ENCODE data around the gene TENM4.
"Not testable (repeated sequence)": the region's sequence is repeated elsewhere in the genome, so short reads cannot be mapped to it uniquely, and the experiment has no call there.

The TENM4 gene

GRCh38 chr11:79208126-79208525 is 232.7 kb downstream of the TENM4 start:
- no peak for DNase-seq (ENCODE audit: low read depth)

GRCh38 chr11:79206951-79207350 is 233.9 kb downstream of the TENM4 start:
- no peak for DNase-seq (ENCODE audit: low read depth)

- no peak for DNase-seq (ENCODE audit: low read depth)
Measured at GRCh38 chr11:79205786-79206185, 235.0 kb downstream of the TENM4 start.

GRCh38 chr11:79201677-79202347 is 239.0 kb downstream of the TENM4 start:
- no peak for DNase-seq (ENCODE audit: low read depth)

GRCh38 chr11:79200398-79201070 is 240.3 kb downstream of the TENM4 start:
- DNase-seq (ENCODE audit: low read depth): no peak

- no peak for DNase-seq (ENCODE audit: low read depth)
Measured at GRCh38 chr11:79199729-79200354, 241.0 kb downstream of the TENM4 start.

GRCh38 chr11:79198898-79199250 is 242.0 kb downstream of the TENM4 start:
- DNase-seq (ENCODE audit: low read depth): no peak

- no peak for DNase-seq (ENCODE audit: low read depth)
Measured at GRCh38 chr11:79198203-79198897, 242.5 kb downstream of the TENM4 start.

- no peak for DNase-seq (ENCODE audit: low read depth)
Measured at GRCh38 chr11:79196950-79197349, 243.9 kb downstream of the TENM4 start.

- no peak for DNase-seq (ENCODE audit: low read depth)
Measured at GRCh38 chr11:79195209-79195608, 245.6 kb downstream of the TENM4 start.

- DNase-seq (ENCODE audit: low read depth): no peak
Measured at GRCh38 chr11:79193663-79194310, 247.0 kb downstream of the TENM4 start.

GRCh38 chr11:79192836-79193235 is 248.0 kb downstream of the TENM4 start:
- no peak for DNase-seq (ENCODE audit: low read depth)

- not testable (repeated sequence) for DNase-seq (ENCODE audit: low read depth)
Measured at GRCh38 chr11:79191716-79192115, 249.1 kb downstream of the TENM4 start.

- DNase-seq (ENCODE audit: low read depth): not testable (repeated sequence)
Measured at GRCh38 chr11:79190553-79190952, 250.3 kb downstream of the TENM4 start.

- no peak for DNase-seq (ENCODE audit: low read depth)
Measured at GRCh38 chr11:79189601-79190000, 251.2 kb downstream of the TENM4 start.

- DNase-seq (ENCODE audit: low read depth): no peak
Measured at GRCh38 chr11:79189055-79189454, 251.8 kb downstream of the TENM4 start.

GRCh38 chr11:79186669-79187068 is 254.2 kb downstream of the TENM4 start:
- no peak for DNase-seq (ENCODE audit: low read depth)

GRCh38 chr11:79185351-79185750 is 255.5 kb downstream of the TENM4 start:
- DNase-seq (ENCODE audit: low read depth): no peak

GRCh38 chr11:79184285-79184684 is 256.5 kb downstream of the TENM4 start:
- no peak for DNase-seq (ENCODE audit: low read depth)

GRCh38 chr11:79182794-79183193 is 258.0 kb downstream of the TENM4 start:
- DNase-seq (ENCODE audit: low read depth): no peak

- no peak for DNase-seq (ENCODE audit: low read depth)
Measured at GRCh38 chr11:79179087-79179486, 261.7 kb downstream of the TENM4 start.
